Stimulated activated CD8-positive, alpha-beta memory T cell treated with anti-CD3 and anti-CD28 coated beads, Interleukin-7, amount 100 ng/mL, for 24 hours (primary cell): Measurements from ENCODE around the gene SFXN2.

ENCODE experiments used
- DNase-seq: peaks from one replicate; pipeline ENCODE4 v3.0.0-alpha.2; 2020; ENCODE audit warnings: low read depth

The SFXN2 gene

GRCh38 chr10:102777711-102778453 is 63.4 kb downstream of the SFXN2 start:
- DNase-seq, result no peak

DNA sequence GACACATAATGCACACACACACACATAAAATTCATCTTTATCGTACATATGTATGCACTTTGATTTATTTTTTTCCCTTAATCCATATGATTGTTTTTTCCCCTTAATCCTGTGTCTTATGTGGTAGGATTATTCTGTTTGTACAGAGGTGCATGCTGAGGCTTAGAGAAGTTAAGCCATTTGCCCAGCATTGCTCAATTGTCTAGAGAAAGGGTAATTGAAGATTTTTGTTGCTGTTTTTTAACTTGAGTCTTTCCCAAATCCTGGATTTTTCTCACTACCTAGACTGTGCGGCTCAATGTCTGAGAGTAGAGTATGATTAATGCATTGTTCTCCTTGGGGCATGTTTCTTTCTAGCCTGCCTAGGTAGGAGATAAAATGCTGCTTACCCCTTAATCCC is 64.3 kb downstream of the SFXN2 start:
- no peak for DNase-seq

DNA sequence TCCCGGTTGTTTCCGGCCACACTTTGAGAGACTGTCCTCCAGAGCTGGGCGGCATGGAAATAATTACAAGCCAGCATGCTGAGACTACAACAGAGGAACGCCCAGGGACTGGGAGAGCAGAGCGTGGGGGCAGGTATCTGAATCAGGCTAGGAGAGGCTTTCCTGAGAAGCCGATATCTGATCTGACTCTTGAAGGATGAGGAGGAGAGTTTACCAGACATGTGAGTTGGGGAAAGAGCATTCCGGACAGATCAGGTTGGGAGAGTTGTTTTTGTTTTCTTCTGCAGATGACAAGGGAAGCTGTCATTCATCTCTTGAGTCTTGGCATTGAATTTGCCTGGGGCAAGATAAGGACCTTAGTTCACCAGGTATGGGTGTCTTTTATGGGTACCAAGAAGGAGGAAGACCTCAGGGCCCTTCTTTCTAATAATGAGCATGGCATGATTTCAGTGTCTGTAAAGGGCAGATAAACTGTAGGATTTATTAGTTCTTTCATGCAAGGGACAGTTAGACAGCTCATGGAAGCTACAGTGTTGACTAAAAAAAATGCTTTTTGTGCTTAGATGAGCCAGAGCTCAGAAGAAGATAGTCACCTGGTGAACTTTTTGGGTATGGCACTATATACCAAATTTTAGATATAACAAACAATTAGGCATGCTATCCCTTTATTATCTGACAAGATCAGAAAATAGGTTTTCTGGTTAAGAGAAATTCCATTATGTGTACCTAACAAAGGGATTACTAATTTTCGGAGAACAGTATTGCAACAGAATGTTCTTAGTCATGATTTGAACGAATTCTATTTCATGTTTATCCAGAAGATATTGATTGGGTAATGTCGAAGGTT is 65.5 kb downstream of the SFXN2 start:
- DNase-seq, result no peak

- no peak for DNase-seq
Measured at GRCh38 chr10:102780527-102780808, 66.0 kb downstream of the SFXN2 start.

- DNase-seq, result no peak
Measured at GRCh38 chr10:102781090-102781920, 66.9 kb downstream of the SFXN2 start.

DNA sequence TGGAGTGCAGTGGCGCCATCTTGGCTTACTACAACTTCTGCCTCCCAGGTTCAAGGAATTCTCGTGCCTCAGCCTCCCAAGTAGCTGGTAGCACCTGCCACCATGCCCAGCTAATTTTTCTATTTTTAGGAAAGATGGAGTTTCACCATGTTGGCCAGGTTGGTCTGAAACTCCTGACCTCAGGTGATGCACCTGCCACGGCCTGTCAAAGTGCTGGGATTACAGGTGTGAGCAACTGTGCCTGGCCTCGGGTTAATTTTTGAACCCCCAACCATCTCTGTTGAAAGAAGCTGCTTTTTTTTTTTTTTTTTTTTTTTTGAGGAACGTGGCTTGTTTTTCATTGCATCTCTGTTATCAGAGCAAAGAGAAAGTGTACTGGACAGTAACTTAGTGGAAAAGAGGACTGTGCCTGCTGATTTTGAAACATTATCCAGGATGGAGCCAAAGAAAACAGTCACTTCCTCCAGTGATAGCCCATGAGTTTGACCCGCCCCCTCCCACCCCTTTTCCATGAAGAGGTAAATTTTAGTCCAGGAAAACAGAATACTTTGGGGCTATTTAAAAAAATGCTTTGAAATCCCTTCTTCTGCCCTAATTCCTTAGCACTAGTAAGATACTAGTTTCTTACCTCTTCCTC is 67.6 kb downstream of the SFXN2 start:
- DNase-seq, result no peak

DNA sequence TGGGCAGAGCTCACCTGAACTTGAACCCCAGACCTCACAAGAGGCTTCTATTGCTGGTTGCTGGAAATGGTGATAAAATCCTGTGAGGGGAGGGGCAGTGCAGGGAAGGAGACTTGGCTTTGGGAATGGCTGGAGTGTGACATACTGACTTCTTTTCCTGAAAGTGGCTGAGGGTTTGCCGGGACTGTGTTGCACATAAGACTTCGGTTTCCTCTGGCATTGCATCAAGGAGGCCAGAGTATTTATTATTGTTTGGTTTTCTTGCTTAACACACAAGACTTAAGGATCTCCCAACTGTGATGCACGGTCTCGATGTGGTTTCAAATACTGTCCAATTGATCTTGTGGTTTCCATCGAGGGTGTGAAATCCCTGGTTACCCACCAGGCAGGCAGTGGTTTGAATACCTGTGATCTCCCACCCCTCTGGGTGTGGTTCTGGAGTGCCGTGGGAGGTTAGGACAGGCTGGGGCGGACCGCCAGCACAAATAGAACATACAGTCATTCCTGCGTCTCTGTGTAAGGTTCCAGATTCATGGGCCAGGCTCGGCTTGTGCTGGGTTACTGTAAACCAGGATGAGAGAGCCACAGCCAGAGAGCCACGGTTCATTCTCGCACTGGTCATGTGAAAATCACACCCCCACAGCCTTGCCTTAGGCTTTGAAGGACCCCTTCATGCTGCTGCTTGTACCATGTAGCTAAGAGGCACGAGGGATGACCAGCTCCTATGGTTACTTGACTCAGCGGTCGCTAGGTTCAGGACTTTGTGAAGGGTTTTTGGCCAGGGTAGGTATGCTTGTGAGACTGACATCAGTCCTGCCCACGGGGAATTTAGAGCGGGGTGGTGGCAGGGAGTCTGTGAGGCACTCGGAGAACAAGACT is 68.5 kb downstream of the SFXN2 start:
- no peak for DNase-seq

- no peak for DNase-seq
Measured at GRCh38 chr10:102783568-102783967, 69.1 kb downstream of the SFXN2 start.

DNA sequence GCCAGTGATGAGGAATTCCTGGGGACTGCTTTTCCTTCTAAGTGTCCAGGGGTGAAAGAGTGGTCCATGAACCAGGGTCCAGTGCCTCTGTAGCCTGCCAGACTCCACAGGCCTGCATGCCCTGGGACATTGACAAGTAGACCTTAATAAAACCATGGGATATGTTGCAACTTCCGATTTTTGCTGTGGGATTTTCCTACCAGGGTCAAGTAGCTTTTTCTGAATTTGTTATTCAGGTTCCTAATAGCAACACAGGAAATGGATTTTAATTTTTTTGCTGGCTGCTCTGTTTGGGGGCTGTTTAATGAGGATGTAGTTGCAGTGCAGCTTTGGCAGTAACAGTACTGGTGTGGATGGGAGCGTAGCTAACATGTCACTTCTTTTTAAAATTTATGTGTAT is 71.4 kb downstream of the SFXN2 start:
- DNase-seq, result no peak

GRCh38 chr10:102791754-102792395 is 77.4 kb downstream of the SFXN2 start:
- no peak for DNase-seq
